Breast epithelium (tissue), 3 donors: Measurements from ENCODE around the gene MYCN.

ENCODE experiments used
- CTCF ChIP-seq, 3 donors: fragments of 450-650 bp; IDR thresholded peaks; one replicate each; pipeline ENCODE4 v1.5.1; 2016 to 2017; ENCODE audit warnings: antibody characterized with exemption in 3 of 3, mild to moderate bottlenecking in 3 of 3, moderate library complexity in 3 of 3
- POLR2A ChIP-seq: fragments of 450-650 bp; IDR thresholded peaks from one replicate; pipeline ENCODE4 v1.6.1; 2016; ENCODE audit warnings: antibody characterized with exemption, mild to moderate bottlenecking, moderate library complexity

GRCh38 chr2:15967415-15968279 lies 27.3 kb downstream of the MYCN start:
- TF ChIP-seq CTCF (IDR thresholded peaks at IDR 0.05) (no peak), POLR2A (no peak)
